ENCODE measurements around the gene MAMLD1. TPM values are rescaled to one million over a fixed set of nuclear protein-coding genes. Genes with fewer than 3 reads are reported as not detected.

MAMLD1 gene
- total RNA-seq, 5 donors from 2014 or later (not counting 1 experiment from before 2014, with no cell fraction given): 0.92 to 2.1 (median 1.6) TPM

DNA sequence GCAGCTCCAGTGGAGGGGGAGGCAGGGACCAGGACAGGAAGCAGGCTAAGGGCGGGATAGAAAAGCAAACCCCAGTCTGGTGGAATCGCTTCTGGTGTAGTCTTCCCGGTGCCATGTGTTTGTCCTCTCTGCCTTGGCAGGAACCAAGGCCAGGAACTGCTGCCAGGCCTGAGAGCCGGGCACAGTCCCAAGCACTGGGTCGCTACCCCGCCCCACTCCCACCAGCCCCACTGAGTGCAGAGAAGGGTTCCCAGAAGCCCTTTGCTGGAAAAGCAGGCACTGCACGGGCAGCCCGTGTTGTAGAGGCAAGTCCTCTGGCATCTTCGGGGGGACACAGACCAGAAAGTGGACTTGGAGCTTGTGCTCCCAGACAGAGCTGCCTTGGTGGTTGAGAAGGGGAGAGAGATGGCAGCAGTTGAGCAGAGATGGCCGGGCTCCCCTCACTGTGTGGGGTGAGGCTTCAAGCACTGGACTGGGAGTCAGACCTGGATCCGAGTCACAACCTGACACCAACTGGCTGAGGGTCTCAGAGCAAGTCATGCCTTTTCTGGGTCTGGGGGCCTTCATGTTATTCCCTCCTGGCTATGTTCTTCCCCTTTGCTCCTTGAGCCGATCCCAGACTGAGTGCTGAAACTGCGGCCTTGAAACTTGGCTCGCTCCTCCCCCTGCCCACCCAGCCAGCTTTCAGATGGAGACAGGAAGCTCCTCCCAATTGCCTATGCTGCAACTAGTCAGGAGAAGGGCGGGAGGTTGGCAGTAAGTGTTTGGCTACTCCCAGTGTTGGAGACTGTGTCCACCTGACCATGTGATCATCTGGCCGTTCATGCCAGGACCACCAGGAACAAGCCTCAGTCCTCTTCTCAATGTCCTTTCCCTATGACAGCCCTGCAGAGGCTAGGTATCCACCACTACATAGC is 145.6 kb downstream of the MAMLD1 start:
- WGBS (ENCODE audit: insufficient coverage): 77% methylated on average over 6 of the region's 16 CpGs

DNA sequence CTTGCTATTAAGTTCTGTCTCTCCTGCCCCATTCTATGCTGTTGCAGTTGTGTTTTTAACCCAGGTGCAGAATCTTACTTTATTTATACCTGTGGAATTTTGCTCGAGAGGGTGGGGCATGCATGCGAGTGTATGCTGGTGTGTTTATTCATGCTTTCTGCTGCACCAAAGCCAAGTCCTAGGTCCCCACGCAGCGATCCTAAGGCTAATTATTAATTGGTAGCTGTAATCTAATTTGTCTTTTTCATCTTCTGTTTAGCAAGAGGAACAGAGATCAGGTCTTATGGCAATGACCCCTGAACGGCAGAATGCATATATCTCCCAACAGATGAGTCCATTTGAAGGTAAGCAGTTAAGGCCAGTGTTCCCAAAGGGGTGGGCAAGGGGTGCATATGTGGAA is 146.6 kb downstream of the MAMLD1 start:
- ATAC-seq (replicated peaks in 1 of 4) (no peak), DNase-seq (no peak)
- no peaks in the 10 kb centered on the region for H3K36me3 Mint-ChIP-seq
- H3K4me1 ChIP-seq (ENCODE audit: control insufficient read depth in 1 of 2, extremely low read depth in 1 of 2, insufficient read depth in 2 of 2, low read length in 2 of 2): no peaks in the 10 kb centered on the region
- no peaks in the 10 kb centered on the region for H3K9me3 ChIP-seq
- POLR2A ChIA-PET: no interaction called here
- no peaks in the 10 kb centered on the region for H3K36me3 ChIP-seq (ENCODE audit: control insufficient read depth in 2 of 2, extremely low read depth in 1 of 2, insufficient read depth in 1 of 2, low read length in 1 of 2)
- peaks cover 0 to 11% of the 10 kb centered on the region in 2 donors for H3K27me3 Mint-ChIP-seq
- H3K4me3 Mint-ChIP-seq: no peak overlapping the region
- no peak overlapping the region for H3K4me3 ChIP-seq (ENCODE audit: control insufficient read depth in 1 of 2, extremely low read depth in 1 of 2, low read length in 1 of 2)
- H3K9me3 Mint-ChIP-seq: no peaks in the 10 kb centered on the region
- H3K27ac Mint-ChIP-seq: no peak overlapping the region
- no peaks in the 10 kb centered on the region for H3K4me1 Mint-ChIP-seq
- no peak overlapping the region for H3K27ac ChIP-seq (ENCODE audit: low read length)
- CTCF ChIA-PET: no interaction called here
- 100% methylated on average over 1 of the region's 5 CpGs for whole genome bisulfite sequencing (ENCODE audit: insufficient coverage)
- no peaks in the 10 kb centered on the region for H3K27me3 ChIP-seq (replicated peaks in 1 of 2; ENCODE audit: control insufficient read depth in 2 of 2, extremely low read depth in 1 of 2, insufficient read depth in 2 of 2, low read length in 1 of 2)

More for the DNA sequence above, 145.6 kb downstream of the MAMLD1 start:
- H3K36me3 ChIP-seq (ENCODE audit: control insufficient read depth in 2 of 2, extremely low read depth in 1 of 2, insufficient read depth in 1 of 2, low read length in 1 of 2): no peaks in the 10 kb centered on the region
- H3K4me3 Mint-ChIP-seq: no peak overlapping the region
- H3K4me3 ChIP-seq (ENCODE audit: control insufficient read depth in 1 of 2, extremely low read depth in 1 of 2, low read length in 1 of 2): no peak overlapping the region
- H3K27me3 Mint-ChIP-seq: peaks cover 0 to 11% of the 10 kb centered on the region in 2 donors
- no peaks in the 10 kb centered on the region for H3K4me1 ChIP-seq (ENCODE audit: control insufficient read depth in 1 of 2, extremely low read depth in 1 of 2, insufficient read depth in 2 of 2, low read length in 2 of 2)
- no peaks in the 10 kb centered on the region for H3K9me3 Mint-ChIP-seq
- no peaks in the 10 kb centered on the region for H3K9me3 ChIP-seq
- ATAC-seq (replicated peaks in 1 of 4) (no peak), DNase-seq (no peak)
- H3K36me3 Mint-ChIP-seq: no peaks in the 10 kb centered on the region
- CTCF ChIA-PET: no interaction called here
- H3K27me3 ChIP-seq (replicated peaks in 1 of 2; ENCODE audit: control insufficient read depth in 2 of 2, extremely low read depth in 1 of 2, insufficient read depth in 2 of 2, low read length in 1 of 2): no peaks in the 10 kb centered on the region
- POLR2A ChIA-PET: no interaction called here
- H3K27ac Mint-ChIP-seq: no peak overlapping the region
- H3K27ac ChIP-seq (ENCODE audit: low read length): no peak overlapping the region
- H3K4me1 Mint-ChIP-seq: no peaks in the 10 kb centered on the region

DNA sequence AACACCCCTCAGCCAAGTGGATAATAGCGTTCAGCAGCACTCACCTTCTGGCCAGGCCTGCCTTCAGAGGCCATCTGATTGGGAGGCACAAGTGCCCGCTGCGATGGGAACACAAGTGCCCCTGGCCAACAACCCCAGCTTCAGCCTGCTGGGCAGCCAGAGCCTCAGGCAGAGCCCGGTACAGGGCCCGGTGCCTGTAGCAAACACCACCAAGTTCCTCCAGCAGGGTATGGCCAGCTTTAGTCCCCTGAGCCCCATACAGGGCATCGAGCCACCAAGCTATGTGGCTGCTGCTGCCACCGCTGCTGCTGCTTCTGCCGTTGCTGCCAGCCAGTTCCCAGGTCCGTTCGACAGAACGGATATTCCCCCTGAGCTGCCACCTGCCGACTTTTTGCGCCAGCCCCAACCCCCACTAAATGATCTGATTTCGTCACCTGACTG is 149.4 kb downstream of the MAMLD1 start:
- H3K4me3 Mint-ChIP-seq: no peak overlapping the region
- no peak overlapping the region for H3K27ac ChIP-seq (ENCODE audit: low read length)
- CTCF ChIA-PET: interaction anchor here in 1 of 2 donors (0.6 kb wide), 1 partner anchor 145 kb away, joined by 4 read pairs; no protein-coding TSS in a partner anchor

DNA sequence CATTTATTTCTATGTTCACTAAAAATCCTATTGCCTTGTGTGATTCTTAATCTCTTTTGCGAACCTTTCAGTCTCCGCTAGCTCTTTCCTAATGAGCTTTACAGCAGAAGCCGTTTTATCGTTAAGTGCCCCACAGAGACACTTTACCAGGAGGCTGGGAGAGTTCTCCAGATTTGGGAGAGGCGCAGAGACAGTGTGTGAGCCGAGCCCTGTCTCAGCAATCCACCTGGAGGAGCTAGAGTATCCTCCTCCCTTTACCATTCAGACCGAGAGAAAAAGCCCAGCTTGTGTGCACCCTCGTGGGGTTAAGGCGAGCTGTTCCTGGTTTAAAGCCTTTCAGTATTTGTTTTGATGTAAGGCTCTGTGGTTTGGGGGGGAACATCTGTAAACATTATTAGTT is 150.4 kb downstream of the MAMLD1 start:
- WGBS (ENCODE audit: insufficient coverage): no CpG with 5 or more reads among the region's 9 CpGs
- Histone ChIP-seq H3K4me3 (ENCODE audit: control insufficient read depth in 1 of 2, extremely low read depth in 1 of 2, low read length in 1 of 2) (no peak overlapping the region), H3K9me3 (no peaks in the 10 kb centered on the region), H3K27me3 (replicated peaks in 1 of 2; ENCODE audit: control insufficient read depth in 2 of 2, extremely low read depth in 1 of 2, insufficient read depth in 2 of 2, low read length in 1 of 2) (peaks cover 0 to 5% of the 10 kb centered on the region in 2 experiments), H3K36me3 (ENCODE audit: control insufficient read depth in 2 of 2, extremely low read depth in 1 of 2, insufficient read depth in 1 of 2, low read length in 1 of 2) (no peaks in the 10 kb centered on the region), H3K27ac (ENCODE audit: low read length) (no peak overlapping the region), H3K4me1 (ENCODE audit: control insufficient read depth in 1 of 2, extremely low read depth in 1 of 2, insufficient read depth in 2 of 2, low read length in 2 of 2) (no peaks in the 10 kb centered on the region)
- POLR2A ChIA-PET: no interaction called here
- CTCF ChIA-PET: no interaction called here
- Mint-ChIP-seq H3K36me3 (no peaks in the 10 kb centered on the region), H3K27ac (no peak overlapping the region), H3K9me3 (no peaks in the 10 kb centered on the region), H3K27me3 (peaks cover 0 to 10% of the 10 kb centered on the region in 2 donors), H3K4me3 (no peak overlapping the region), H3K4me1 (no peaks in the 10 kb centered on the region)
- ATAC-seq (replicated peaks in 1 of 4) (no peak), DNase-seq (peak in 1 of 35 experiments; percentile 1)

More for the DNA sequence above, 149.4 kb downstream of the MAMLD1 start:
- POLR2A ChIA-PET: no interaction called here
- no peak for DNase-seq
- Histone ChIP-seq H3K27me3 (replicated peaks in 1 of 2; ENCODE audit: control insufficient read depth in 2 of 2, extremely low read depth in 1 of 2, insufficient read depth in 2 of 2, low read length in 1 of 2) (peaks cover 0 to 5% of the 10 kb centered on the region in 2 experiments), H3K4me1 (ENCODE audit: control insufficient read depth in 1 of 2, extremely low read depth in 1 of 2, insufficient read depth in 2 of 2, low read length in 2 of 2) (no peaks in the 10 kb centered on the region), H3K9me3 (no peaks in the 10 kb centered on the region), H3K36me3 (ENCODE audit: control insufficient read depth in 2 of 2, extremely low read depth in 1 of 2, insufficient read depth in 1 of 2, low read length in 1 of 2) (no peaks in the 10 kb centered on the region), H3K4me3 (ENCODE audit: control insufficient read depth in 1 of 2, extremely low read depth in 1 of 2, low read length in 1 of 2) (no peak overlapping the region)
- no peaks in the 10 kb centered on the region for H3K36me3 Mint-ChIP-seq
- ATAC-seq (replicated peaks in 1 of 4): no peak
- no peak overlapping the region for H3K27ac Mint-ChIP-seq
- no peaks in the 10 kb centered on the region for H3K4me1 Mint-ChIP-seq
- no peaks in the 10 kb centered on the region for H3K9me3 Mint-ChIP-seq
- 94% methylated on average over 12 of the region's 14 CpGs for WGBS (ENCODE audit: insufficient coverage)
- H3K27me3 Mint-ChIP-seq: peaks cover 0 to 16% of the 10 kb centered on the region in 2 donors

DNA sequence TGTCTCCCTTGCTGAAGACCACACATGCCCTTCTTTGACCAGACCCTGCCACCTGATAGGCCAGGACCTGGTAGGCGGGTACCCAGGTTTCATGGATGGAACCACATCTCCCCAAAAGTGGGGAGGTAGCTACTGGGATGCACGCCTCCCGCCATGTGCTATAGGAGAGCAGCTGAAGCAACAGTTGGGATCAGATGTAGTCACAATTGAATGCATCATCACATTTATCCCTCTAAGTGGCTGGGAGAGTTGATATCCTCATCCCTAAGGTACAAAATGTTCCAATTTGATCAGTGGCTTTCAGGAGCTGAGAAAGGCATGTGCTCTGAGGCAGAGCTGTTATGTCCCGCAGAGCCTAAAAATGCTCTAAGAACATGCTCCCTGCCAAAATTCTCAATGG is 151.3 kb downstream of the MAMLD1 start:
- no peaks in the 10 kb centered on the region for H3K9me3 ChIP-seq
- H3K27ac ChIP-seq (ENCODE audit: low read length): no peak overlapping the region
- no peaks in the 10 kb centered on the region for H3K4me1 ChIP-seq (ENCODE audit: control insufficient read depth in 1 of 2, extremely low read depth in 1 of 2, insufficient read depth in 2 of 2, low read length in 2 of 2)
- DNase-seq: no peak
- 100% methylated on average over 1 of the region's 4 CpGs for WGBS (ENCODE audit: insufficient coverage)
- Mint-ChIP-seq H3K4me3 (no peak overlapping the region), H3K9me3 (no peaks in the 10 kb centered on the region), H3K4me1 (no peaks in the 10 kb centered on the region), H3K27ac (no peak overlapping the region), H3K36me3 (no peaks in the 10 kb centered on the region), H3K27me3 (peaks cover 0 to 16% of the 10 kb centered on the region in 2 donors)
- no peak for ATAC-seq (replicated peaks in 1 of 4)
- no peak overlapping the region for H3K4me3 ChIP-seq (ENCODE audit: control insufficient read depth in 1 of 2, extremely low read depth in 1 of 2, low read length in 1 of 2)
- no peaks in the 10 kb centered on the region for H3K36me3 ChIP-seq (ENCODE audit: control insufficient read depth in 2 of 2, extremely low read depth in 1 of 2, insufficient read depth in 1 of 2, low read length in 1 of 2)
- POLR2A ChIA-PET: no interaction called here
- CTCF ChIA-PET: no interaction called here
- peaks cover 0 to 5% of the 10 kb centered on the region in 2 experiments for H3K27me3 ChIP-seq (replicated peaks in 1 of 2; ENCODE audit: control insufficient read depth in 2 of 2, extremely low read depth in 1 of 2, insufficient read depth in 2 of 2, low read length in 1 of 2)

DNA sequence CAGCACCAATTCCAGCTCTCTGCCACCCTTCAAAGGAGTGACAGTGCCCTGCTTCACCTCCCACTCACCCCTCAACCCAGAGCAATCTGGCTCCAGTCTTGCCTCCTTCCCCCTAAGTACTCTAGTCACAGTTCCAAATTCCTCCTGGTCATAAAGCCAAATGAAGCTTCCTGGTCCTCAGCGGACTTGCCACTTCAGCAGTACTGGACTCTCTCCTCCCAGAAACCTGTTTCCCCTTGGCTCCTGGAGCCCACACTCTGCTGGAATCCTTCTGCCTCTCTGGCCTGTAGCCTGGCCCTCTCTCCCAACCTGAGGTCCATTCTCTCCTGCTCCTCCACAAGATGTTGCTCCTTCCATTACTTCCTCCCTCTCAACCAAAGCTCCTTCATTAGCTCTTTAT is 152.7 kb downstream of the MAMLD1 start:
- Mint-ChIP-seq H3K4me3 (no peak overlapping the region), H3K9me3 (no peaks in the 10 kb centered on the region), H3K4me1 (no peaks in the 10 kb centered on the region), H3K36me3 (no peaks in the 10 kb centered on the region), H3K27ac (no peak overlapping the region), H3K27me3 (peaks cover 0 to 16% of the 10 kb centered on the region in 2 donors)
- no peaks in the 10 kb centered on the region for H3K36me3 ChIP-seq (ENCODE audit: control insufficient read depth in 2 of 2, extremely low read depth in 1 of 2, insufficient read depth in 1 of 2, low read length in 1 of 2)
- no peaks in the 10 kb centered on the region for H3K9me3 ChIP-seq
- no peak overlapping the region for H3K27ac ChIP-seq (ENCODE audit: low read length)
- ATAC-seq (replicated peaks in 1 of 4) (no peak), DNase-seq (no peak)
- no peaks in the 10 kb centered on the region for H3K4me1 ChIP-seq (ENCODE audit: control insufficient read depth in 1 of 2, extremely low read depth in 1 of 2, insufficient read depth in 2 of 2, low read length in 2 of 2)
- CTCF ChIA-PET: no interaction called here
- WGBS (ENCODE audit: insufficient coverage): 88% methylated on average over 1 of the region's 1 CpG
- H3K4me3 ChIP-seq (ENCODE audit: control insufficient read depth in 1 of 2, extremely low read depth in 1 of 2, low read length in 1 of 2): no peak overlapping the region
- POLR2A ChIA-PET: no interaction called here
- peaks cover 0 to 5% of the 10 kb centered on the region in 2 experiments for H3K27me3 ChIP-seq (replicated peaks in 1 of 2; ENCODE audit: control insufficient read depth in 2 of 2, extremely low read depth in 1 of 2, insufficient read depth in 2 of 2, low read length in 1 of 2)

All from T-cell (primary cell).